Adrenal gland (tissue), 5 donors: Measurements from ENCODE around the gene RAB1B.

ENCODE experiments used
- CTCF ChIP-seq, 6 experiments: fragments of 450-650 bp in 4 of 6; fragments of 200-600 bp in 2 of 6; sonication (generic) in 1 of 6; IDR thresholded peaks; 1 replicate in 5 of 6; 2 replicates in 1 of 6; pipeline versions ENCODE4 v1.5.1 to v1.8.0; 2016 to 2021; ENCODE audit warnings: antibody characterized with exemption in 6 of 6, mild to moderate bottlenecking in 2 of 6, moderate library complexity in 1 of 6
- POLR2A ChIP-seq, 2 donors: fragments of 450-650 bp; IDR thresholded peaks; one replicate each; pipeline ENCODE4 v1.6.1; 2017; ENCODE audit warnings: antibody characterized with exemption in 2 of 2, mild to moderate bottlenecking in 2 of 2, moderate library complexity in 1 of 2
- donor health status: DM: no; HTN: no; CAD: no.

GRCh38 chr11:66267039-66267378 lies 1.4 kb upstream of the RAB1B start:
- TF ChIP-seq CTCF (IDR thresholded peaks at IDR 0.05) (peak in 1 of 6 experiments; percentile 9), POLR2A (IDR thresholded peaks at IDR 0.05) (no peak)
